Activated T-helper 1 cell treated with anti-CD3 and anti-CD28 coated beads, Interleukin-12 subunit alpha, Interleukin-12 subunit beta, Interleukin-2, Interleukin-4 antibody, amounts not matched to agents 30 ng/mL and 10 ng/mL and 1 ng/mL, durations not matched to agents 14 hours and 24 hours and 36 hours (primary cell): ENCODE results near the gene TBC1D2. TPM values are rescaled to one million over a fixed set of nuclear protein-coding genes. Genes with fewer than 3 reads are reported as not detected.

ENCODE experiments used
- DNase-seq: peaks from one replicate; pipeline ENCODE4 v3.0.0; 2021; ENCODE audit warnings: low spot score
- H3K27ac Mint-ChIP-seq: one replicate; pipeline ENCODE4 v1.8.0; 2021; ENCODE audit warnings: mild to moderate bottlenecking, mixed read lengths
- H3K27me3 Mint-ChIP-seq: one replicate; pipeline ENCODE4 v1.8.0; 2022; ENCODE audit warnings: mild to moderate bottlenecking, moderate library complexity, mixed read lengths; ENCODE audit not compliant: insufficient read depth
- H3K36me3 Mint-ChIP-seq: one replicate; pipeline ENCODE4 v1.8.0; 2021; ENCODE audit warnings: low read depth, mixed read lengths
- H3K4me1 Mint-ChIP-seq: one replicate; pipeline ENCODE4 v1.8.0; 2021; ENCODE audit warnings: low read depth, mixed read lengths
- H3K4me3 Mint-ChIP-seq: one replicate; pipeline ENCODE4 v1.8.0; 2021; ENCODE audit warnings: mild to moderate bottlenecking, moderate library complexity, mixed read lengths
- H3K9me3 Mint-ChIP-seq: one replicate; pipeline ENCODE4 v1.8.0; 2021; ENCODE audit warnings: mixed read lengths
- intact Hi-C: fragments of 100-400 bp; cut with micrococcal nuclease; formaldehyde crosslinking; loops from one replicate; pipeline ENCODE4 v1.15.1; 2024
- total RNA-seq: library from RNA; stranded (reverse); gene quantifications from 2 replicates; pipeline ENCODE4 v1.2.3, GENCODE V29; 2022

The TBC1D2 gene
- total RNA-seq, 1 donor from 2014 or later = 2.2 TPM

- H3K27me3 Mint-ChIP-seq = no peaks in the 10 kb centered on the region
- intact Hi-C loops = no loop called here
- peaks cover 8% of the 10 kb centered on the region for H3K36me3 Mint-ChIP-seq
- no peaks in the 10 kb centered on the region for H3K9me3 Mint-ChIP-seq
- no peaks in the 10 kb centered on the region for H3K4me1 Mint-ChIP-seq
- H3K4me3 Mint-ChIP-seq = no peak overlapping the region
- H3K27ac Mint-ChIP-seq = no peak overlapping the region
- DNase-seq = no peak
Measured at GRCh38 chr9:98229620-98230019, 25.8 kb downstream of the TBC1D2 start.

GRCh38 chr9:98229090-98229395 is 26.4 kb downstream of the TBC1D2 start:
- intact Hi-C loops = no loop called here
- H3K9me3 Mint-ChIP-seq = no peaks in the 10 kb centered on the region

GRCh38 chr9:98228392-98229089 is 26.9 kb downstream of the TBC1D2 start:
- Mint-ChIP-seq H3K9me3 (no peaks in the 10 kb centered on the region), H3K36me3 (peaks cover 8% of the 10 kb centered on the region)

More at GRCh38 chr9:98229090-98229395, 26.4 kb downstream of the TBC1D2 start:
- H3K27ac Mint-ChIP-seq = no peak overlapping the region
- no peaks in the 10 kb centered on the region for H3K27me3 Mint-ChIP-seq
- no peak overlapping the region for H3K4me3 Mint-ChIP-seq
- peaks cover 8% of the 10 kb centered on the region for H3K36me3 Mint-ChIP-seq
- no peak for DNase-seq
- no peaks in the 10 kb centered on the region for H3K4me1 Mint-ChIP-seq

GRCh38 chr9:98227883-98228282 is 27.6 kb downstream of the TBC1D2 start:
- DNase-seq = no peak
- Mint-ChIP-seq H3K4me1 (no peaks in the 10 kb centered on the region), H3K27me3 (no peaks in the 10 kb centered on the region), H3K4me3 (no peak overlapping the region), H3K36me3 (peaks cover 8% of the 10 kb centered on the region), H3K9me3 (no peaks in the 10 kb centered on the region), H3K27ac (no peak overlapping the region)
- intact Hi-C loops = no loop called here

More at GRCh38 chr9:98228392-98229089, 26.9 kb downstream of the TBC1D2 start:
- DNase-seq = no peak
- no peak overlapping the region for H3K27ac Mint-ChIP-seq
- H3K4me3 Mint-ChIP-seq = no peak overlapping the region
- H3K4me1 Mint-ChIP-seq = no peaks in the 10 kb centered on the region
- intact Hi-C loops = no loop called here
- H3K27me3 Mint-ChIP-seq = no peaks in the 10 kb centered on the region

GRCh38 chr9:98226957-98227356 is 28.5 kb downstream of the TBC1D2 start:
- H3K4me1 Mint-ChIP-seq = no peaks in the 10 kb centered on the region
- H3K4me3 Mint-ChIP-seq = no peak overlapping the region
- no peak for DNase-seq
- H3K9me3 Mint-ChIP-seq = no peaks in the 10 kb centered on the region
- intact Hi-C loops = no loop called here
- H3K27me3 Mint-ChIP-seq = no peaks in the 10 kb centered on the region
- no peak overlapping the region for H3K27ac Mint-ChIP-seq
- peaks cover 8% of the 10 kb centered on the region for H3K36me3 Mint-ChIP-seq

GRCh38 chr9:98226516-98226915 is 28.9 kb downstream of the TBC1D2 start:
- peaks cover 5% of the 10 kb centered on the region for H3K36me3 Mint-ChIP-seq
- no peaks in the 10 kb centered on the region for H3K27me3 Mint-ChIP-seq
- H3K4me1 Mint-ChIP-seq = no peaks in the 10 kb centered on the region
- H3K27ac Mint-ChIP-seq = no peak overlapping the region
- DNase-seq = no peak
- H3K9me3 Mint-ChIP-seq = no peaks in the 10 kb centered on the region
- H3K4me3 Mint-ChIP-seq = no peak overlapping the region
- intact Hi-C loops = no loop called here

GRCh38 chr9:98225015-98225442 is 30.4 kb downstream of the TBC1D2 start:
- H3K4me3 Mint-ChIP-seq = no peak overlapping the region
- intact Hi-C loops = no loop called here
- no peaks in the 10 kb centered on the region for H3K9me3 Mint-ChIP-seq
- no peaks in the 10 kb centered on the region for H3K27me3 Mint-ChIP-seq
- H3K27ac Mint-ChIP-seq = no peak overlapping the region
- H3K4me1 Mint-ChIP-seq = no peaks in the 10 kb centered on the region
- H3K36me3 Mint-ChIP-seq = no peaks in the 10 kb centered on the region
- DNase-seq = no peak

GRCh38 chr9:98222885-98223691 is 32.4 kb downstream of the TBC1D2 start:
- no peak for DNase-seq
- Mint-ChIP-seq H3K4me3 (no peak overlapping the region), H3K36me3 (no peaks in the 10 kb centered on the region), H3K4me1 (no peaks in the 10 kb centered on the region), H3K27ac (no peak overlapping the region), H3K27me3 (no peaks in the 10 kb centered on the region), H3K9me3 (no peaks in the 10 kb centered on the region)
- intact Hi-C loops = no loop called here

- Mint-ChIP-seq H3K27ac (no peak overlapping the region), H3K9me3 (no peaks in the 10 kb centered on the region), H3K36me3 (no peaks in the 10 kb centered on the region), H3K4me3 (no peak overlapping the region), H3K27me3 (no peaks in the 10 kb centered on the region), H3K4me1 (no peaks in the 10 kb centered on the region)
- DNase-seq = no peak
- intact Hi-C loops = no loop called here
Measured at GRCh38 chr9:98220911-98221310, 34.5 kb downstream of the TBC1D2 start.

- H3K9me3 Mint-ChIP-seq = no peaks in the 10 kb centered on the region
- no peaks in the 10 kb centered on the region for H3K4me1 Mint-ChIP-seq
- intact Hi-C loops = no loop called here
- DNase-seq = no peak
- no peaks in the 10 kb centered on the region for H3K36me3 Mint-ChIP-seq
- no peak overlapping the region for H3K4me3 Mint-ChIP-seq
- H3K27me3 Mint-ChIP-seq = peaks cover 2% of the 10 kb centered on the region
- H3K27ac Mint-ChIP-seq = no peak overlapping the region
Measured at GRCh38 chr9:98219794-98220370, 35.6 kb downstream of the TBC1D2 start.

- H3K27ac Mint-ChIP-seq = no peak overlapping the region
Measured at GRCh38 chr9:98219364-98219716, 36.1 kb downstream of the TBC1D2 start.

GRCh38 chr9:98218562-98219363 is 36.7 kb downstream of the TBC1D2 start:
- no peak overlapping the region for H3K4me3 Mint-ChIP-seq
- intact Hi-C loops = no loop called here
- DNase-seq = no peak
- H3K36me3 Mint-ChIP-seq = no peaks in the 10 kb centered on the region
- H3K9me3 Mint-ChIP-seq = no peaks in the 10 kb centered on the region
- H3K27me3 Mint-ChIP-seq = peaks cover 2% of the 10 kb centered on the region
- no peak overlapping the region for H3K27ac Mint-ChIP-seq
- H3K4me1 Mint-ChIP-seq = no peaks in the 10 kb centered on the region

More at GRCh38 chr9:98219364-98219716, 36.1 kb downstream of the TBC1D2 start:
- H3K9me3 Mint-ChIP-seq = no peaks in the 10 kb centered on the region
- intact Hi-C loops = no loop called here
- H3K27me3 Mint-ChIP-seq = peaks cover 2% of the 10 kb centered on the region
- H3K4me1 Mint-ChIP-seq = no peaks in the 10 kb centered on the region
- no peak for DNase-seq
- H3K4me3 Mint-ChIP-seq = no peak overlapping the region
- no peaks in the 10 kb centered on the region for H3K36me3 Mint-ChIP-seq

GRCh38 chr9:98217255-98217654 is 38.2 kb downstream of the TBC1D2 start:
- no peak overlapping the region for H3K27ac Mint-ChIP-seq

More at GRCh38 chr9:98217255-98217654, 38.2 kb downstream of the TBC1D2 start:
- H3K4me3 Mint-ChIP-seq = no peak overlapping the region
- H3K4me1 Mint-ChIP-seq = no peaks in the 10 kb centered on the region
- H3K36me3 Mint-ChIP-seq = peaks cover 1% of the 10 kb centered on the region
- no peak for DNase-seq
- H3K27me3 Mint-ChIP-seq = peaks cover 2% of the 10 kb centered on the region
- H3K9me3 Mint-ChIP-seq = no peaks in the 10 kb centered on the region
- intact Hi-C loops = no loop called here
